T-helper 17 cell (primary cell): ENCODE data around the gene TNNI3. TPM values are rescaled to one million over a fixed set of nuclear protein-coding genes. Genes with fewer than 3 reads are reported as not detected.
"Not testable (repeated sequence)": the region's sequence is repeated elsewhere in the genome, so short reads cannot be mapped to it uniquely, and the experiment has no call there.

Experiments used
- ATAC-seq: fragments of 150-1000 bp; cut with Tn5 transposase; 2 replicates; pipeline ENCODE4 v1.10.0; 2021; ENCODE audit warnings: mild to moderate bottlenecking, moderate library complexity
- DNase-seq, 3 donors: peaks; one replicate each; pipeline versions ENCODE4 v3.0.0 to v3.0.0-alpha.2; 2020 to 2021
- H3K9me3 ChIP-seq: one replicate; pipeline ENCODE4 v1.7.0; 2013; ENCODE audit warnings: low read length, mild to moderate bottlenecking; ENCODE audit not compliant: control insufficient read depth, poor library complexity, severe bottlenecking
- H3K27ac Mint-ChIP-seq: one replicate; pipeline ENCODE4 v1.8.0; 2022; ENCODE audit warnings: mild to moderate bottlenecking, moderate library complexity, mixed read lengths
- H3K27me3 Mint-ChIP-seq: one replicate; pipeline ENCODE4 v1.8.0; 2022; ENCODE audit warnings: mixed read lengths
- H3K36me3 Mint-ChIP-seq: one replicate; pipeline ENCODE4 v1.8.0; 2022; ENCODE audit warnings: low read depth, mixed read lengths
- H3K4me1 Mint-ChIP-seq: one replicate; pipeline ENCODE4 v1.8.0; 2022; ENCODE audit warnings: mild to moderate bottlenecking, mixed read lengths
- H3K4me3 Mint-ChIP-seq: one replicate; pipeline ENCODE4 v1.8.0; 2022; ENCODE audit warnings: mild to moderate bottlenecking, moderate library complexity, mixed read lengths
- total RNA-seq, 4 donors: library from RNA in 2 of 4; stranded (reverse) in 2 of 4; gene quantifications; one replicate each; pipeline ENCODE4 v1.2.3 and lab custom pipeline; 2022 to 2026

TNNI3 gene
- total RNA-seq, 2 donors from 2014 or later: not detected

DNA sequence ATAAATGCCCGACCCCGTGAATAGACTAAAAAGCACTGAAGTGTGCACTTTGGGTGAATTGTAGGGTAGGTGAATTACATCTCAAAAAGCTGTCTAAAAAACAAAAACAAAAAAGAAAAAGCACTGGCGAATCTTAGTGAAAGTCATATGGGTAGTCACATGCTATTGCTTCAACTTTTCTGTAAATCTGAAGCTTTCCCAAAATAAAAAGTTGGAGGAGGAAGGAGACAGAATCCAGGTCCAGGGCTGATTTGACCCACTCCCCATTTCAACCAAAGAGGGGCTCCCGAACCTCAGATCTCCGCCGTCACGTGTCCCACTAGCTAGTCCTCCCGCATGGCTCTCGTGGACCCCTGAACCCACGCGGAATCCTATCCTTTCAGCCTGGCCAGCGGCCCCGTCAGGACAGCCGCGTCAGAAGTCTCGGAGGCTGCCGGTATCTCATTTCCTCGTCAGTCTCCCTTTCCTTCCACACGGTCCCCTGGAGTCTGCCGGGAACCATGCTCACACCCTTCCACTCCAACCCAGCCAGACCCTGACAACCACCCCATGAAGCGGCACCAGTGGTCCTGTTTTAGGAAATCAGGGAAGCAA lies 46.2 kb downstream of the TNNI3 start:
- H3K4me3 Mint-ChIP-seq: no peak overlapping the region
- peak overlapping the region; percentile 81 for H3K27ac Mint-ChIP-seq
- H3K4me1 Mint-ChIP-seq: peaks cover 29% of the 10 kb centered on the region
- no peaks in the 10 kb centered on the region for H3K27me3 Mint-ChIP-seq
- DNase-seq (no peak), ATAC-seq (no peak)
- peaks cover 10% of the 10 kb centered on the region for H3K36me3 Mint-ChIP-seq
- H3K9me3 ChIP-seq: no peaks in the 10 kb centered on the region

GRCh38 chr19:55109527-55110291 lies 47.8 kb downstream of the TNNI3 start:
- Mint-ChIP-seq H3K4me1 (peaks cover 19% of the 10 kb centered on the region), H3K27ac (no peak overlapping the region), H3K27me3 (no peaks in the 10 kb centered on the region), H3K36me3 (peaks cover 6% of the 10 kb centered on the region), H3K4me3 (no peak overlapping the region)
- ATAC-seq (no peak), DNase-seq (no peak)
- no peaks in the 10 kb centered on the region for H3K9me3 ChIP-seq

DNA sequence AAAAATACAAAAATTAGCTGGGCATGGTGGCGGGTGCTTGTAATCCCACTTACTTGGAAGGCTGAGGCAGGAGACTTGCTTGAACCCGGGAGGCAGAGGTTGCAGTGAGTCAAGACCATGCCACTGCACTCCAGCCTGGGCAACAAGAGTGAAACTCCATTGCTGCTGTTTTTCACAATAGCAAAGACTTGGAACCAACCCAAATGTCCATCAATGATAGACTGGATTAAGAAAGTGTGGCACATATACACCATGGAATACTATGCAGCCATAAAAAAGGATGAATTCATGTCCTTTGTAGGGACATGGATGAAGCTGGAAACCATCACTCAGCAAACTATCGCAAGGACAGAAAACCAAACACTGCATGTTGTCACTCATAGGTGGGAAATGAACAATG lies 50.3 kb downstream of the TNNI3 start:
- DNase-seq, H3K4me3 Mint-ChIP-seq, H3K27ac Mint-ChIP-seq, H3K36me3 Mint-ChIP-seq, H3K9me3 ChIP-seq, H3K27me3 Mint-ChIP-seq, ATAC-seq: not testable (repeated sequence)
- H3K4me1 Mint-ChIP-seq: peaks cover 19% of the 10 kb centered on the region

- H3K4me1 Mint-ChIP-seq: peaks cover 19% of the 10 kb centered on the region
- H3K4me3 Mint-ChIP-seq: peak overlapping the region; percentile 66
- peaks cover 9% of the 10 kb centered on the region for H3K36me3 Mint-ChIP-seq
- ATAC-seq: no peak
- H3K27ac Mint-ChIP-seq: no peak overlapping the region
- H3K27me3 Mint-ChIP-seq: no peaks in the 10 kb centered on the region
- no peaks in the 10 kb centered on the region for H3K9me3 ChIP-seq
- DNase-seq: no peak
These were observed 50.9 kb downstream of the TNNI3 start for GRCh38 chr19:55106591-55106990.

GRCh38 chr19:55105237-55105636 lies 52.3 kb downstream of the TNNI3 start:
- DNase-seq (no peak), ATAC-seq (no peak)
- Mint-ChIP-seq H3K4me3 (no peak overlapping the region), H3K4me1 (peaks cover 17% of the 10 kb centered on the region), H3K36me3 (peaks cover 7% of the 10 kb centered on the region), H3K27me3 (no peaks in the 10 kb centered on the region), H3K27ac (peak overlapping the region; percentile 62)
- no peaks in the 10 kb centered on the region for H3K9me3 ChIP-seq

GRCh38 chr19:55103190-55103589 lies 54.3 kb downstream of the TNNI3 start:
- H3K4me1 Mint-ChIP-seq: peaks cover 9% of the 10 kb centered on the region
- DNase-seq: no peak
- H3K9me3 ChIP-seq: no peaks in the 10 kb centered on the region
- peaks cover 4% of the 10 kb centered on the region for H3K36me3 Mint-ChIP-seq
- no peaks in the 10 kb centered on the region for H3K27me3 Mint-ChIP-seq
- no peak overlapping the region for H3K27ac Mint-ChIP-seq
- no peak overlapping the region for H3K4me3 Mint-ChIP-seq
- no peak for ATAC-seq

Other genes starting within 250 kb of the TNNI3 start
- not detected for gene NLRP7, start 210.2 kb downstream of the TNNI3 start, total RNA-seq
- 1 to 10 TPM; 3.0 to 4.6 TPM for gene NLRP2, start 191.4 kb downstream of the TNNI3 start, total RNA-seq
- gene GP6, start 119.5 kb downstream of the TNNI3 start, total RNA-seq: 10 to 100 TPM in 1 of 2 donors, 1 to 10 TPM in 1; 1.8 to 22.1 TPM
- 10 to 100 TPM; 11.3 to 12.9 TPM for gene RDH13, start 94.6 kb downstream of the TNNI3 start, total RNA-seq
- gene EPS8L1, start 81.9 kb downstream of the TNNI3 start, total RNA-seq: 1 to 10 TPM; 1.8 to 3.3 TPM
- gene PPP1R12C, start 40.1 kb downstream of the TNNI3 start, total RNA-seq: 100 to 1,000 TPM; 133 to 173 TPM
- under 1 TPM in 1 of 2 donors, not detected in 1; 0.52 TPM for gene TNNT1, start 8.5 kb downstream of the TNNI3 start, total RNA-seq
- not detected for gene DNAAF3, start 8.9 kb upstream of the TNNI3 start, total RNA-seq
- gene SYT5, start 22.6 kb upstream of the TNNI3 start, total RNA-seq: 1 to 10 TPM; 3.8 to 4.3 TPM
- gene PTPRH, start 51.8 kb upstream of the TNNI3 start, total RNA-seq: not detected
- 10 to 100 TPM; 12.4 to 12.8 TPM for gene TMEM86B, start 71.0 kb upstream of the TNNI3 start, total RNA-seq
- 100 to 1,000 TPM; 183 to 186 TPM for gene PPP6R1, start 101.3 kb upstream of the TNNI3 start, total RNA-seq
- 10 to 100 TPM; 19.1 to 23.1 TPM for gene HSPBP1, start 122.4 kb upstream of the TNNI3 start, total RNA-seq
- 1 to 10 TPM; 3.0 to 7.4 TPM for gene BRSK1, start 126.3 kb upstream of the TNNI3 start, total RNA-seq
- under 1 TPM in 1 of 2 donors, not detected in 1; 0.75 TPM for gene TMEM150B, start 167.6 kb upstream of the TNNI3 start, total RNA-seq
- 100 to 1,000 TPM in 1 of 2 donors, 10 to 100 TPM in 1; 66.6 to 103 TPM for gene KMT5C, start 182.1 kb upstream of the TNNI3 start, total RNA-seq
- 1 to 10 TPM in 1 of 2 donors, under 1 TPM in 1; 0.62 to 1.4 TPM for gene COX6B2, start 197.0 kb upstream of the TNNI3 start, total RNA-seq
- gene GARIN5B, start 205.5 kb upstream of the TNNI3 start, total RNA-seq: under 1 TPM in 1 of 2 donors, not detected in 1; 0.07 TPM
- under 1 TPM; 0.25 to 0.89 TPM for gene IL11, start 212.7 kb upstream of the TNNI3 start, total RNA-seq
- gene TMEM190, start 219.1 kb upstream of the TNNI3 start, total RNA-seq: not detected
- 10 to 100 TPM; 14.6 to 19.5 TPM for gene TMEM238, start 226.6 kb upstream of the TNNI3 start, total RNA-seq
- gene RPL28, start 228.2 kb upstream of the TNNI3 start, total RNA-seq: 1,000 to 10,000 TPM; 3,164 to 3,616 TPM